GM04503 (cell line): Measurements from ENCODE around the gene DDX52.

ENCODE experiments used
- DNase-seq: peaks from one replicate; pipeline ENCODE4 v3.0.0-alpha.2; 2012; ENCODE audit warnings: low read depth

Gene DDX52

GRCh38 chr17:37574427-37574826 is 68.8 kb downstream of the DDX52 start:
- no peak for DNase-seq

GRCh38 chr17:37571674-37572073 is 71.6 kb downstream of the DDX52 start:
- no peak for DNase-seq

- DNase-seq, result no peak
Observed at GRCh38 chr17:37570527-37571093, 72.6 kb downstream of the DDX52 start.

- no peak for DNase-seq
Observed at GRCh38 chr17:37568350-37569053, 74.7 kb downstream of the DDX52 start.

GRCh38 chr17:37567538-37567937 is 75.7 kb downstream of the DDX52 start:
- DNase-seq, result no peak

- DNase-seq, result no peak
Observed at GRCh38 chr17:37567137-37567536, 76.1 kb downstream of the DDX52 start.

- no peak for DNase-seq
Observed at GRCh38 chr17:37564252-37564651, 79.0 kb downstream of the DDX52 start.

GRCh38 chr17:37562016-37562745 is 81.1 kb downstream of the DDX52 start:
- no peak for DNase-seq
